B cell (primary cell): ENCODE measurements around the gene ORC4. TPM values are rescaled to one million over a fixed set of nuclear protein-coding genes. Genes with fewer than 3 reads are reported as not detected.

Source experiments
- ATAC-seq: fragments of 200-7000 bp; cut with Tn5 transposase; one replicate; pipeline ENCODE4 v1.10.0; 2021; ENCODE audit warnings: low read depth, mild to moderate bottlenecking, moderate number of reproducible peaks, moderate library complexity
- CTCF ChIA-PET: fragments of 350-600 bp; sonication (Branson Sonifier 250); formaldehyde crosslinking; loops from one replicate; lab custom pipeline; 2021; ENCODE audit warnings: antibody characterized with exemption, inconsistent platforms; lab: Charles Lee
- POLR2A ChIA-PET: fragments of 350-600 bp; sonication (Branson Sonifier 250); formaldehyde crosslinking; loops from one replicate; lab custom pipeline; 2021; ENCODE audit warnings: antibody characterized with exemption; lab: Charles Lee
- DNase-seq: peaks from one replicate; pipeline ENCODE4 v3.0.0; 2013
- H2AFZ ChIP-seq: 2 replicates; pipeline ENCODE4 v1.6.1; 2012; ENCODE audit warnings: mild to moderate bottlenecking, low read depth, low read length; ENCODE audit not compliant: insufficient read depth, poor library complexity, severe bottlenecking
- H3K27ac ChIP-seq, 2 donors: 1 replicate in 1 of 2; 2 replicates in 1 of 2; pipeline ENCODE4 v1.5.1; 2012 to 2013; ENCODE audit warnings: low read length in 2 of 2, mild to moderate bottlenecking in 2 of 2, moderate library complexity in 1 of 2
- H3K27me3 ChIP-seq, 4 experiments: fragments of 200-600 bp in 1 of 4; sonication (generic) in 1 of 4; replicated peaks in 1 of 4; 1 replicate in 2 of 4; 2 replicates in 2 of 4; pipeline versions ENCODE4 v1.6.1 to v1.7.0; 2013 to 2016; ENCODE audit warnings: low read length in 3 of 4, mild to moderate bottlenecking in 2 of 4, mixed read lengths in 1 of 4, moderate library complexity in 1 of 4; ENCODE audit not compliant: insufficient read depth in 4 of 4, control insufficient read depth in 3 of 4; ENCODE audit errors: control extremely low read depth in 1 of 4
- H3K36me3 ChIP-seq, 2 experiments: replicated peaks in 1 of 2; 1 replicate in 1 of 2; 2 replicates in 1 of 2; pipeline versions ENCODE4 v1.6.1 to v1.7.1; 2013; ENCODE audit warnings: low read length in 1 of 2; ENCODE audit not compliant: insufficient read depth in 2 of 2, control insufficient read depth in 1 of 2; ENCODE audit errors: control extremely low read depth in 1 of 2, extremely low read depth in 1 of 2
- H3K4me1 ChIP-seq, 2 donors: fragments of 200-600 bp in 1 of 2; sonication (generic) in 1 of 2; 1 replicate in 1 of 2; 2 replicates in 1 of 2; pipeline versions ENCODE4 v1.5.1 to v1.6.1; 2013 to 2017; ENCODE audit warnings: low read length in 2 of 2; ENCODE audit not compliant: control insufficient read depth in 2 of 2, insufficient read depth in 2 of 2
- H3K4me2 ChIP-seq: replicated peaks from 2 replicates; pipeline ENCODE3; 2012; ENCODE audit warnings: mild to moderate bottlenecking, low read depth, low read length; ENCODE audit not compliant: poor library complexity, severe bottlenecking
- H3K4me3 ChIP-seq, 5 experiments: fragments of 200-600 bp in 1 of 5; sonication (generic) in 1 of 5; 1 replicate in 3 of 5; 2 replicates in 2 of 5; pipeline versions ENCODE4 v1.5.1 to v1.7.0; 2011 to 2016; ENCODE audit warnings: low read length in 4 of 5, mild to moderate bottlenecking in 4 of 5, low read depth in 2 of 5, control low read depth in 1 of 5, moderate library complexity in 1 of 5; ENCODE audit not compliant: insufficient read depth in 1 of 5; ENCODE audit errors: control extremely low read depth in 1 of 5, extremely low read depth in 1 of 5
- H3K79me2 ChIP-seq: fragments of 200-600 bp; sonication (generic); one replicate; pipeline ENCODE4 v1.6.0; 2016; ENCODE audit warnings: low read length; ENCODE audit not compliant: control insufficient read depth, insufficient read depth
- H3K9ac ChIP-seq: fragments of 200-600 bp; sonication (generic); 2 replicates; pipeline ENCODE4 v1.6.1; 2017; ENCODE audit warnings: mild to moderate bottlenecking, low read length, moderate library complexity
- H3K9me3 ChIP-seq, 3 donors: one replicate each; pipeline versions ENCODE4 v1.6.1 to v1.7.1; 2013; ENCODE audit warnings: low read length in 2 of 3; ENCODE audit not compliant: control insufficient read depth in 2 of 3, insufficient read depth in 1 of 3; ENCODE audit errors: control extremely low read depth in 1 of 3
- H4K20me1 ChIP-seq: 2 replicates; pipeline ENCODE4 v1.6.0; 2012; ENCODE audit warnings: mild to moderate bottlenecking, low read length; ENCODE audit not compliant: insufficient read depth, control insufficient read depth, poor library complexity, severe bottlenecking
- H3K27ac Mint-ChIP-seq: one replicate; pipeline ENCODE4 v1.8.0; 2021; ENCODE audit warnings: mixed read lengths
- H3K27me3 Mint-ChIP-seq: one replicate; pipeline ENCODE4 v1.8.0; 2021; ENCODE audit warnings: mixed read lengths
- H3K4me1 Mint-ChIP-seq: one replicate; pipeline ENCODE4 v1.8.0; 2021; ENCODE audit warnings: mixed read lengths
- H3K4me3 Mint-ChIP-seq: one replicate; pipeline ENCODE4 v1.8.0; 2021; ENCODE audit warnings: mixed read lengths
- H3K9me3 Mint-ChIP-seq: one replicate; pipeline ENCODE4 v1.8.0; 2022; ENCODE audit warnings: mixed read lengths; ENCODE audit not compliant: insufficient read depth
- EZH2 ChIP-seq: IDR thresholded peaks from 2 replicates; pipeline ENCODE4 v1.6.1; 2012; ENCODE audit warnings: borderline replicate concordance, low read depth, mild to moderate bottlenecking, moderate library complexity, low read length; ENCODE audit not compliant: insufficient read depth, poor library complexity, severe bottlenecking
- WGBS: methylation state at CpG from one replicate; pipeline ENCODE4 v1.1.5; 2013; ENCODE audit warnings: missing lambda C conversion rate; ENCODE audit not compliant: insufficient coverage; 5-methylcytosine and 5-hydroxymethylcytosine counted together
- intact Hi-C: fragments of 100-400 bp; cut with micrococcal nuclease; formaldehyde crosslinking; loops from one replicate; pipeline ENCODE4 v1.10.0; 2022
- polyA plus RNA-seq: library from polyadenylated mRNA; depleted of rRNA; stranded (reverse); fragments of >200 nt; gene quantifications from 2 replicates; pipeline ENCODE4 v1.2.3, GENCODE V29; 2012
- total RNA-seq, 2 donors: library from RNA; stranded (reverse); fragments of 120-200 nt in 1 of 2; gene quantifications; 1 replicate in 1 of 2; 2 replicates in 1 of 2; pipeline versions ENCODE4 v1.2.3 to v1.2.4, GENCODE V29; 2013 to 2022
- TF ChIP-seq, protein P1 (sequence below): fragments of 200-600 bp; IDR thresholded peaks from one replicate; pipeline ENCODE4 v1.8.0; 2022; ENCODE audit warnings: antibody characterized with exemption, mild to moderate bottlenecking

Gene ORC4
- total and polyA plus RNA-seq, 2 donors (not counting 1 experiment from before 2014, with no cell fraction given), result 31.5 to 48.9 TPM

- peak overlapping the region; percentile 31 for H3K4me2 ChIP-seq
- H3K36me3 ChIP-seq, result no peaks in the 10 kb centered on the region
- POLR2A ChIA-PET, result no interaction called here
- WGBS, result 0% methylated on average over 1 of the region's 1 CpG
- ATAC-seq (no peak), DNase-seq (peak; percentile 10)
- Mint-ChIP-seq H3K27me3 (no peaks in the 10 kb centered on the region), H3K9me3 (no peaks in the 10 kb centered on the region), H3K4me3 (peak overlapping the region; percentile 44), H3K4me1 (peaks cover 50% of the 10 kb centered on the region), H3K27ac (peak overlapping the region; percentile 62)
- H3K4me1 ChIP-seq, result peaks cover 18 to 23% of the 10 kb centered on the region in 2 donors
- no peaks in the 10 kb centered on the region for H3K27me3 ChIP-seq
- H3K79me2 ChIP-seq, result peaks cover 8% of the 10 kb centered on the region
- TF ChIP-seq EZH2, result no peak
- TF ChIP-seq, protein P1, sequence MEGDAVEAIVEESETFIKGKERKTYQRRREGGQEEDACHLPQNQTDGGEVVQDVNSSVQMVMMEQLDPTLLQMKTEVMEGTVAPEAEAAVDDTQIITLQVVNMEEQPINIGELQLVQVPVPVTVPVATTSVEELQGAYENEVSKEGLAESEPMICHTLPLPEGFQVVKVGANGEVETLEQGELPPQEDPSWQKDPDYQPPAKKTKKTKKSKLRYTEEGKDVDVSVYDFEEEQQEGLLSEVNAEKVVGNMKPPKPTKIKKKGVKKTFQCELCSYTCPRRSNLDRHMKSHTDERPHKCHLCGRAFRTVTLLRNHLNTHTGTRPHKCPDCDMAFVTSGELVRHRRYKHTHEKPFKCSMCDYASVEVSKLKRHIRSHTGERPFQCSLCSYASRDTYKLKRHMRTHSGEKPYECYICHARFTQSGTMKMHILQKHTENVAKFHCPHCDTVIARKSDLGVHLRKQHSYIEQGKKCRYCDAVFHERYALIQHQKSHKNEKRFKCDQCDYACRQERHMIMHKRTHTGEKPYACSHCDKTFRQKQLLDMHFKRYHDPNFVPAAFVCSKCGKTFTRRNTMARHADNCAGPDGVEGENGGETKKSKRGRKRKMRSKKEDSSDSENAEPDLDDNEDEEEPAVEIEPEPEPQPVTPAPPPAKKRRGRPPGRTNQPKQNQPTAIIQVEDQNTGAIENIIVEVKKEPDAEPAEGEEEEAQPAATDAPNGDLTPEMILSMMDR, result no peak
- intact Hi-C loops, result no loop called here
- H3K4me3 ChIP-seq, result no peak overlapping the region
- H3K9me3 ChIP-seq, result peaks cover 0 to 2% (median 0%) of the 10 kb centered on the region in 3 donors
- CTCF ChIA-PET, result no interaction called here
- no peaks in the 10 kb centered on the region for H4K20me1 ChIP-seq
- H3K27ac ChIP-seq, result peak overlapping the region in 1 of 2 donors; percentile 62
- no peak overlapping the region for H2AFZ ChIP-seq
- H3K9ac ChIP-seq, result no peak overlapping the region
Measured at GRCh38 chr2:148048475-148049221, 28.1 kb upstream of the ORC4 start.

GRCh38 chr2:148046802-148047201, 26.3 kb upstream of the ORC4 start:
- Mint-ChIP-seq H3K4me3 (no peak overlapping the region), H3K27ac (no peak overlapping the region), H3K9me3 (no peaks in the 10 kb centered on the region), H3K27me3 (no peaks in the 10 kb centered on the region), H3K4me1 (peaks cover 60% of the 10 kb centered on the region)
- Histone ChIP-seq H2AFZ (no peak overlapping the region), H3K27me3 (no peaks in the 10 kb centered on the region), H3K4me1 (peaks cover 21 to 31% of the 10 kb centered on the region in 2 donors), H3K4me3 (no peak overlapping the region), H3K36me3 (no peaks in the 10 kb centered on the region), H4K20me1 (no peaks in the 10 kb centered on the region), H3K27ac (no peak overlapping the region), H3K9ac (no peak overlapping the region), H3K9me3 (no peaks in the 10 kb centered on the region), H3K4me2 (no peak overlapping the region), H3K79me2 (no peaks in the 10 kb centered on the region)
- WGBS, result 31% methylated on average over 1 of the region's 1 CpG
- DNase-seq (peak; percentile 8), ATAC-seq (no peak)
- POLR2A ChIA-PET, result no interaction called here
- CTCF ChIA-PET, result no interaction called here
- TF ChIP-seq EZH2, result no peak
- TF ChIP-seq, protein P1, result no peak
- intact Hi-C loops, result no loop called here
